Vagina (tissue), 2 donors: ENCODE measurements around the gene CSMD2.

ENCODE experiments used
- CTCF ChIP-seq, 3 experiments: fragments of 450-650 bp in 2 of 3; fragments of 200-600 bp in 1 of 3; sonication (generic) in 1 of 3; IDR thresholded peaks; one replicate each; pipeline ENCODE4 v1.5.1; 2017 to 2019; ENCODE audit warnings: antibody characterized with exemption in 3 of 3, mild to moderate bottlenecking in 2 of 3, moderate library complexity in 2 of 3
- POLR2A ChIP-seq, 2 donors: fragments of 450-650 bp; IDR thresholded peaks; one replicate each; pipeline ENCODE4 v1.6.1; 2017; ENCODE audit warnings: antibody characterized with exemption in 2 of 2, mild to moderate bottlenecking in 2 of 2, moderate library complexity in 2 of 2
- POLR2AphosphoS5 ChIP-seq, 2 donors: sonication (generic); formaldehyde crosslinking; IDR thresholded peaks; one replicate each; pipeline ENCODE4 v1.9.0; 2017; ENCODE audit warnings: antibody characterized with exemption in 2 of 2, mild to moderate bottlenecking in 2 of 2, low read depth in 1 of 2; ENCODE audit not compliant: insufficient read depth in 1 of 2

- TF ChIP-seq POLR2A (IDR thresholded peaks at IDR 0.05) (no peak), CTCF (IDR thresholded peaks at IDR 0.05) (no peak), POLR2AphosphoS5 (IDR thresholded peaks at IDR 0.05; ENCODE audit: insufficient read depth in 1 of 2, low read depth in 1 of 2) (no peak)
Measured at GRCh38 chr1:33930346-33931110, 234.5 kb downstream of the CSMD2 start.
